Breast epithelium (tissue), 3 donors: ENCODE measurements around the gene ERAL1.

Source experiments
- POLR2A ChIP-seq: fragments of 450-650 bp; IDR thresholded peaks from one replicate; pipeline ENCODE4 v1.6.1; 2016; ENCODE audit warnings: antibody characterized with exemption, mild to moderate bottlenecking, moderate library complexity
- POLR2AphosphoS5 ChIP-seq, 3 donors: sonication (generic); formaldehyde crosslinking; IDR thresholded peaks; one replicate each; pipeline ENCODE4 v1.6.1; 2017; ENCODE audit warnings: antibody characterized with exemption in 3 of 3
- TF ChIP-seq, protein P1 (sequence below), 3 donors: fragments of 450-650 bp; IDR thresholded peaks; one replicate each; pipeline ENCODE4 v1.5.1; 2016 to 2017; ENCODE audit warnings: antibody characterized with exemption in 3 of 3, mild to moderate bottlenecking in 3 of 3, moderate library complexity in 3 of 3

DNA sequence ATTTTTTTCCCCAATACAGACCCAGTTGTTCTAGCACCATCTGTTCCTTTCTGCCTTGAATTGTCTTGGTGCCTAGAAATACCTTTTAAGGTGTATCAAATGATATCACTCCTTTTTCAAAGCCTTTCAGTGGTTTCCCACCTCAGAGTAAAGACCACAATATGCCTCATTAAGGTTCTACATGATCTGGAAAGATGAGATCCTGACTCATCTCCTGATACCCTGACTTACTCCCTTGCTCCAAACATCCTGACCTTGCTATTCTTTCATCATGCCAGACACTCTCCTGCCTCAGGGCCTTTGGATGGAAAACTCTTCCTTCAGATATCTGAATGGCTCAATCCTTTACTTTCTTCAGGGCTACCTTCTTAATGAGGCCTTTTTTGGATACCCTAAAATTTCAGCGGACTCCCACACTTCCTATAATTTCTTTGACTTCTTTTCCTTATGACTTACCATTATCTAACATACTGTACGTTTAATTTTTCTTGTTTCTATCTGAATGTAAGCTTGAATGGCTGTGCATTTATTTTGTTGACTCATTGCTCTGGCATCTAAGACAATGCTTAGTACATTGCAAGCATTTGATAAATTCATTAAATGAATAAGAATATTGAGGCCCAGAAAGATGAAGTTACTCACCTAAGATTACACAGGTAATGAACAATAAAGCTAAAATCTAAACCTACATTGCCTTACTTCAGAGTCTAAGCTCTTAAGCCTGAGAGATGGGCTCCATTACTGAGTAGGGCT, 23.5 kb downstream of the ERAL1 start:
- TF ChIP-seq, protein P1, sequence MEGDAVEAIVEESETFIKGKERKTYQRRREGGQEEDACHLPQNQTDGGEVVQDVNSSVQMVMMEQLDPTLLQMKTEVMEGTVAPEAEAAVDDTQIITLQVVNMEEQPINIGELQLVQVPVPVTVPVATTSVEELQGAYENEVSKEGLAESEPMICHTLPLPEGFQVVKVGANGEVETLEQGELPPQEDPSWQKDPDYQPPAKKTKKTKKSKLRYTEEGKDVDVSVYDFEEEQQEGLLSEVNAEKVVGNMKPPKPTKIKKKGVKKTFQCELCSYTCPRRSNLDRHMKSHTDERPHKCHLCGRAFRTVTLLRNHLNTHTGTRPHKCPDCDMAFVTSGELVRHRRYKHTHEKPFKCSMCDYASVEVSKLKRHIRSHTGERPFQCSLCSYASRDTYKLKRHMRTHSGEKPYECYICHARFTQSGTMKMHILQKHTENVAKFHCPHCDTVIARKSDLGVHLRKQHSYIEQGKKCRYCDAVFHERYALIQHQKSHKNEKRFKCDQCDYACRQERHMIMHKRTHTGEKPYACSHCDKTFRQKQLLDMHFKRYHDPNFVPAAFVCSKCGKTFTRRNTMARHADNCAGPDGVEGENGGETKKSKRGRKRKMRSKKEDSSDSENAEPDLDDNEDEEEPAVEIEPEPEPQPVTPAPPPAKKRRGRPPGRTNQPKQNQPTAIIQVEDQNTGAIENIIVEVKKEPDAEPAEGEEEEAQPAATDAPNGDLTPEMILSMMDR (IDR thresholded peaks at IDR 0.05) = no peak
- TF ChIP-seq POLR2A = no peak
- TF ChIP-seq POLR2AphosphoS5 (IDR thresholded peaks at IDR 0.05) = no peak
